SKM-1 treated with dmso at 0.1 percent for 144 hours (cell line): Measurements from ENCODE around the gene COL4A2.

Source experiments
- DNase-seq: peaks from one replicate; lab custom pipeline; 2025; ENCODE audit not compliant: unreplicated experiment; lab: John Stamatoyannopoulos, UW

COL4A2 gene

DNA sequence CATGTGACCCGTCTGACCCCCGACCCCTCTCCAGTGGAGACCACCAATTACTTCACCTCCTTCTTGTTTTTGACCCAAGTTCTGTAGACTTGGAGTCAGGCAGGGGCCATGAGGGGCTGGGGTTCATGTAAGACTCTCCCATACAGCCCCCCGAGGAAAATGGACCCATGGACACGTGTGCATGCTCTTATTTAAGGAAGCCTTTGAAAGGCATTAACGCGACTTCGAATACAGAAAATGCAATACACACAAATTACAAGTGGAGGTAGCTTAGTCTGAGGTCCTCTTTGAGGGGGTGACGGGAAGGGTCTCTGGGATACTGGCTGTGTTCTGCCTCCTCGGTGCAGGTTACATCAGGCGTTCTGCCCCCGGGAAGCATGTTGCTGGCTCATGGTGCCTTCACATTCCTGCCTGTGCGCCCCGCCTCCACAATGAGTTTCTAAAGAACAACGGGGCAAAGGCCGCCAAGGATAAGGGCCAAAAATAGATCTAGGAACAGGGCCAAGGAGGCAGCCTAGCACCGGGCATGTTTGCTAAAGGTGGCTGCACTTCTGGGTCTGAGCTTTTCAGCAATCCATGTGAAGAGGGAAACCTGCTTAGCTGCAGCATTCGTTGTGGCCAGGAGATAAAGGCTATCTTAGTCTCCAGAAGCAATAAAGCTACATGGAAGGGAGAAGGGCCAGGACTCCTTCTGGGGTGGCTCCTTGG is 199.9 kb downstream of the COL4A2 start:
- no peak for DNase-seq

DNA sequence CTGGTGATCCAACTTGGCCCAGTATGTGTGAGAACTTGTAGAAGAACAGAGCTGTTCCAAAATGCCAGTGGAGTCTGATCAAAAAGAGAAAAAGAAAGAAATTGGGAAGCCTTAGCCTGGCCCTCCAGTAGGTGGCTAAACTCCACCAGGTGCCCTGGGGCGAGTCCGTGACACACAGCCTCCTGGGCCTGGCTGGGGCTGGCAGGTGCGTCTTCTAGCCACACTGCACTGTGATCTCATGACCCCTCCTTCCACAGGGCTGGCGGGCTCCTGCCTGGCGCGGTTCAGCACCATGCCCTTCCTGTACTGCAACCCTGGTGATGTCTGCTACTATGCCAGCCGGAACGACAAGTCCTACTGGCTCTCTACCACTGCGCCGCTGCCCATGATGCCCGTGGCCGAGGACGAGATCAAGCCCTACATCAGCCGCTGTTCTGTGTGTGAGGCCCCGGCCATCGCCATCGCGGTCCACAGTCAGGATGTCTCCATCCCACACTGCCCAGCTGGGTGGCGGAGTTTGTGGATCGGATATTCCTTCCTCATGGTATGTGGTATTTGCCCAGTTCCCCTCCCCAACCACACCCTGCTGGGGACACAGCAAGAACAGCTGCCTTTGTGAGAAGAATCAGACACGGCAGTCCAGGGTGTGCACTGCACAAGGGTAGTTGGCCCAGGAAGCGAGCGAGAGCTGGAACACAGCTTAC is 200.7 kb downstream of the COL4A2 start:
- no peak for DNase-seq

DNA sequence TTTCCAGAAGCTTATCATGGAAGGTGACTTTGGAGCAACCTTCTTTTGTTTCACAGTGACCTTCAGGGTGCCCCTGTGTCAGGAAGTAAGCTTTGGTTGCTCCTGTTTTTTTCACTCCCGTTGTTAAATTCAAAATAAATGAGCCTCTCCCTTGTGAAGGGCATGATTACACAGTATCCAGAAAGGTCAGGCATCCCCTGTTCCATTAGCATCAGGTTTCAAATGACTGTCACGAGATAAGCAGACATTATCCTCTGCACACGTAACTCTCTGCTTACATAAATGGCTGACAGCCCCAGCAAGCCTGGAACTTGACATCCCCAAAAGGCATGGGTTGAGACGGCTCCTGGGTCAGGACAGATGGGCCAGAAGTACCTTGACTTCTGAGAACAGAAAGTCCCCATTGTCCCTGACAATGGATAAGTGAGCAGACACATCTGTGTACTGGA is 202.4 kb downstream of the COL4A2 start:
- DNase-seq = no peak

DNA sequence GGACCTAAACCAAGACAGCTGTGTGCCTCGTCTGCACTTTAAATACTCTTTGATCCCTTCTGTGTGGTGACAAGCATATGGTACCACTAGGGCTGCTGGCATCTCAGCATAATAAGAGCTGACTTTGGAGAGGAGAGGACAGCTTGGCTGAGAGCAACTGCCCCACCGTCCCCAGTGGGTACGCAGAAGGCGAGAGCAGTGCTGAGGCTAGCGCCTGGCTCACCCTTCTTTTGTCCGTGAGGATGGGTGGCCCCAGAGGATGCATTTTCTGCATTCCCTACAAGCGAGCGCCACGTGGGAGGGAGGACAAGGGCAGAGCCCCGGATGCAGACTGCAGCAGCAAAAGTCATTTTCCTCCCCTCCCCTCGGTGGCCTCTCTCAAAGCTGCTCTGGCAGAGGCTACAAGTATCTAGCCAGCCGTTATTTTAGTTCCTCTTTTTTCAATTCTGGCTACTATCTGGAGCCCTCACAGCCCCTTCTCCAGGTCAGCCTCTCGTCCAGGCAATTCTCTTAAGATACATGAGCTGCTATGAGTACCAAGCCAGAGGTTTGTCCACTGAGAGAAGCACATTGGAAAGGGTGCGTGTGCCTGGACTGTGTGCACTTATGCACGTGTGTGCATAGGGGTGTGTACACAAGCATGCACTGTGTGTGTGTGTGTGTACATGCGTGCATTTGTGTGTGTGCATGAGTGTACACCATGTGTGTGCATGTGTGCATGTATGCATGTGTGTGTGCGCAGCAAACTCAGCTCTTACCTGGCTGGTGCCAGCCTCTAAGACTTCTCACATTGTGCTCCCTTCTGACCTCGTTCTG is 203.1 kb downstream of the COL4A2 start:
- peak; percentile 84 for DNase-seq

DNA sequence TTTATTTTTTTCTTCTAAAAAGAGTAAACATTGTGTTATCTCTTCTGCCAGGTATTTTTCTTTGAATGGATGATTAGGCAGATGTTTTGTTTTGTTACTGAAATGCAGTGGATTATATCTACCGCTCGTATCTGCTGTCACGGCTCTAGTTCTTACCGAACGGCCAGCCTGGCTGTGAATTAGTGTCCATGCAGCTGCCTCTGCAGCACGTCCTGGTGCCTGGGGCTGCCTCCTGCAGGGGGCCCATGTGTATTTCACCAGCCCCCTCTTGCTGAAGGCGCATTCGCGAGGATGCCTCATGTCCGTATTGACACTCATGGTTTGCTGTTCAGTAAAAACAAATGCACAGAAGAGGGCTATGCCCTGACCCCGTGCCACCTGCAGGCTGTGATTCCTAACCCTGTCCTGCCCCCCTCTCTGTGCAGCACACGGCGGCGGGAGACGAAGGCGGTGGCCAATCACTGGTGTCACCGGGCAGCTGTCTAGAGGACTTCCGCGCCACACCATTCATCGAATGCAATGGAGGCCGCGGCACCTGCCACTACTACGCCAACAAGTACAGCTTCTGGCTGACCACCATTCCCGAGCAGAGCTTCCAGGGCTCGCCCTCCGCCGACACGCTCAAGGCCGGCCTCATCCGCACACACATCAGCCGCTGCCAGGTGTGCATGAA is 204.6 kb downstream of the COL4A2 start:
- no peak for DNase-seq

DNA sequence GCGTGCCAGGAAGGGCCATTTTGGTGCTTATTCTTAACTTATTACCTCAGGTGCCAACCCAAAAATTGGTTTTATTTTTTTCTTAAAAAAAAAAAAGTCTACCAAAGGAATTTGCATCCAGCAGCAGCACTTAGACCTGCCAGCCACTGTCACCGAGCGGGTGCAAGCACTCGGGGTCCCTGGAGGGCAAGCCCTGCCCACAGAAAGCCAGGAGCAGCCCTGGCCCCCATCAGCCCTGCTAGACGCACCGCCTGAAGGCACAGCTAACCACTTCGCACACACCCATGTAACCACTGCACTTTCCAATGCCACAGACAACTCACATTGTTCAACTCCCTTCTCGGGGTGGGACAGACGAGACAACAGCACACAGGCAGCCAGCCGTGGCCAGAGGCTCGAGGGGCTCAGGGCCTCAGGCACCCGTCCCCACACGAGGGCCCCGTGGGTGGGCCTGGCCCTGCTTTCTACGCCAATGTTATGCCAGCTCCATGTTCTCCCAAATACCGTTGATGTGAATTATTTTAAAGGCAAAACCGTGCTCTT is 205.2 kb downstream of the COL4A2 start:
- no peak for DNase-seq

DNA sequence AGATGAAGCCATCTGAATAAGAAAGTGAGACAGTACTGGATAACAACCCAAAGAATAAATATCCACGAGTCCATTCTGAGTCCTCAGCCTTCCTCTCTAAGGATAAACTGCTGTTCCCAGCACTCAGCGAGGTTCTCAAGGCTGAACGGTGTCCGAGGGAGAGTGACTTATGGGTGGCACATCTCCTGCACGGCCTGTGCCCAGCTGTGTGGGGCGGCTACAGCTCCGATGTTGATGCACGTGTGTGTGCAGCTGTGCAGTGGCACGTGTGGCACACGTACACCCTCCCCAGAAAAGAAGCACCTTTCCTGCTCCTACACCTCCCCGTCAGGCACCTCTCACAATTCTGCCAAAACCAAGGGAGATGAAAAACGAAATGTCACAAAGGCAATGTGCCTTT is 209.4 kb downstream of the COL4A2 start:
- DNase-seq = no peak

DNA sequence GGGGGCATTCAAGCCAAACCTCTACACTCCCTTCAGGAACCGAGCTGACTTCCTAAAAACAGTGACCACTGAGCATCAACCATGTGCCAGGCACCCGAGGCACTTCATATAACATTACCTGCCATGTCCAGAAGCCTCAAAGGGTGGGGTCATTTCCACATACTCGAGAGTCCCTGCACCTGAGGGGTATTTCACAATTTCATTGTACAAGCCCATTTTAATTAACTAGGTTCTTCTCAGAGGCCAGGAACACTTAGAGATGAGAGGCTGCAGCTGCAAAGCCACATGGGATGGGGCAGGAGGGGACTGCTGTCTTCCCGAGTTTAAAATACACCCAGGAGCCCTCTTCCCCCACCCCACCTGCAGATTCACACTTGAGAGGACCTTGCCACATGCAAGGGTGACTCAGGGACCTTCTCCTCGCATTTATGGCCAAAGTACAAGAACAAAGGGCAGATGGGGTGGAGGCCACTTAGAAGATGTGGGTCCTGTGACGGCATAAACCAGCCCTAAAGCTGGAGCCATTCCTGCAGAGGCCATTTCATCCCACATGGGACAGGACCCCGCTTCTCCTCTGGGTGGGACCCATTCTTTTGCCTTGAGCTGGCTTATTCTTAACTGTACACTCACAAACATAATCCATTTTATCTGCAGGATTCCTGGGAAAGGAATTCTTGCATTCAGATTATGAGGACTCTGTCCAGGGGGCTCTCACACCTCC is 210.6 kb downstream of the COL4A2 start:
- DNase-seq = no peak

DNA sequence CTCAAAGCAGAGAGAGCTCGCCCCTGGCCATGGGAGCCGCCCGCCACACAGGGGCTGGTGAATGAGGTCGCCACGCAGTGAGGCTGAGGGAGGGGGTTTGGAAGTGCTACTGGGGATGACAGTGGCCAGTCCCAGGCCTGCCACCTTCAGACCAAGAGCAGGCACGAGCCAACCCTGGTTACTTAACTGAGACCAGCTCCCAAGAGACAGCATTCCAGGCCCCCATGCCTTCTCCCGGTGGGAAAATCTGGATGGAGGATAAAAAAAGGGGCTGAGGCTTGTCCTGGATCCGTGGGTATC is 211.1 kb downstream of the COL4A2 start:
- no peak for DNase-seq

DNA sequence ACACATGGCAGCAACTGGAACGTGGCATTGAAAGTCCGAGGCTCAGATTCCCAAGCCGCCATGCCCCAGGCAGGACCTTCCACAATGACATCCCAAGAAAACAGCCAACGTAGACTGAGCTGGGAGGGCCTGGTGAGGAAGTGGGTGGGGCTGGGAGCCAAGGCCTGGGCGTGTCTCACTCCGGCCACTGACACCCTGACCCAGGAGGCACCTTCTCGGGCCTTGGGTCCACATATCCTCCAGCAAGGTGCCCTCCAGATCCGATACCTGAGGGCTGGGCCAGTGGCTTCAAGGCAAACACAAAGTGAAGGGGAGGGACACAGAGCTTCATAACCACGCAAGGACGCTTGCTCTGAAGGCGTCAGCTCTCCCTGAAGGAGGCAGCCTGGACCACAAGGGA is 211.5 kb downstream of the COL4A2 start:
- no peak for DNase-seq

DNA sequence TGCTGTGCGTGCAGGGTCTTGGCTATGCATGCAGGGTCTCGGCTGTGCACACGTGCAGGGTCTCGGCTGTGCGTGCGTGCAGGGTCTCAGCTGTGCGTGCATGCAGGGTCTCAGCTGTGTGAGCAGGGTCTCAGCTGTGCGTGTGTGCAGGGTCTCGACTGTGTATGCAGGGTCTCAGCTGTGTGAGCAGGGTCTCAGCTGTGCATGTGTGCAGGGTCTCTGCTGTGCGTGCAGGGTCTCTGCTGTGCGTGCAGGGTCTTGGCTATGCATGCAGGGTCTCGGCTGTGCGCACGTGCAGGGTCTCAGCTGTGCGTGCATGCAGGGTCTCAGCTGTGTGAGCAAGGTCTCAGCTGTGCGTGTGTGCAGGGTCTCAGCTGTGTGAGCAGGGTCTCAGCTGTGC is 212.0 kb downstream of the COL4A2 start:
- DNase-seq = no peak

DNA sequence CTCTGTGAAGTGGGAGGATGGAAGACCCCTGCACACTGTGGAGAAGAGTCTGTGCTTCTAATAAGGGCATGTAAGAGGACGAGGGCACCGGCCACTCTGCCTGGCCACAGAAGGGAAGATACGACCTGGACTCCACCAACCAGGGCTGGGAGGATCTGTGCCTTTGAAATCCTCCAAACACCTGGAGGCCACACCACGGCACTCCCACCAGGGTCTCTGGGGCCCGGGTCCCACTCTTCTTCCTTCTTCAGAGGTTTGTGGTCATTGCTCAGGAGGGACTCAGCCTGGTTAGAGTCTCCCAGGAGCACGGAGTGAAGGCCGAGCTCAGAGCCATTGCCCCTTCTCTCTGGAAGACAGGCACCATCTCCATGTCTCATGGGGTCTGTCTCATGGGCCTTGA is 212.4 kb downstream of the COL4A2 start:
- DNase-seq = no peak

DNA sequence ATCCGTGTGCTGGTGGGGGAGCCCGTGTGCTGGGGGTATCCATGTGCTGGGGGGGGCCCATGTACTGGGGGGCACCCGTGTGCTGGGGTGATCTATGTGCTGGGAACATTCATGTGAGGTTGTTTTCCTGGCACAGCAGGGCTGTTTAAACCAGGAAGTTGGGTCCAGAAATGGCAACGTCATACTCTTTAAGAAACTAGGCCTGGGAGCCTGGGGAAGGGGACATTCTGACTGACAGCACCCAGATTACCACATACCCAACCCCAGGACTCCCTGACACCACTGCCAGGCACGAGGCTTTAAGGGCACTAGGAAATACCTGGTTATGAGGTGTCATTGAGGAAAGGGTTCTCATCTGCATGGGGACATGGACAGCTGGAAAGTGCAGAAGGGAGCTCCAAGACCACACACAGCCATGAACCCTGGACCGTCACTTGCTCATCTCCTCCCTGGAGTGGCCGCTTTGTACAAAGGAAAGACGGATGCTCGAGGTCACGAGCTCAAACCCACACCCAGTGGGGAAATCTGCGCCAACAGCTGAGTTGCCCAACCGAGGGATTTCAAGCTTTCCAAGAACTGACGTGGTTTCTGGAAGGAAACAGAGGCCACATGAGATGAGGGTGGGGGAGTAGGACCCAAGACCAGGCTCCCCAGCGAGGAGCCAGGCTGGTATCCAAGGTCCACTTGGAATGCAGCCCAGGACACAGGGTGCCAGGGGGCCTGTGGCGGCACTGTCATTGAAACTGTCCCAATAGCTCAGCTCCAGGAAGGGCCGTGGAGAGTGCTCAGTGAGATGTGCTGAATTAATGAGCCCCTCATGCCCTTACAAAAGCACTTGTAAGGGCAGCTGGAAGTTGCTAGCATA is 213.6 kb downstream of the COL4A2 start:
- peak; percentile 77 for DNase-seq

DNA sequence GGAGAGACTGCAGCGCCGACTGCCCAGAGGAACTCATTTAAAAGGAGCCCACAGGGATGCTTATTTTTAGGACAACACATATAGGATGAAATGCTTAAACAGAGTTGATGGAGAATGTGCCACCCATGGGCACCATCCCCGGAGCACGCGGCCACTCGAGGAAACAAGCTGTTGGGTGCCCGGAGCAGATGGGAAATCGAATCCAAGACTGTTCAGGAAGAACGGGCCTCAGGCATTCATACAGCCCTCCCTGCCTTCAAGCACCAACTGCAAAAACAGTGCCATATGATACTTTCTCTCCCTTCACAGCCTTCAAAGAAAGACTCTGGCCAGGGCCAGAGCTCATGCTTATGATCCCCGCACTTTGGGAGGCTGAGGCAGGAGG is 214.2 kb downstream of the COL4A2 start:
- DNase-seq = no peak

DNA sequence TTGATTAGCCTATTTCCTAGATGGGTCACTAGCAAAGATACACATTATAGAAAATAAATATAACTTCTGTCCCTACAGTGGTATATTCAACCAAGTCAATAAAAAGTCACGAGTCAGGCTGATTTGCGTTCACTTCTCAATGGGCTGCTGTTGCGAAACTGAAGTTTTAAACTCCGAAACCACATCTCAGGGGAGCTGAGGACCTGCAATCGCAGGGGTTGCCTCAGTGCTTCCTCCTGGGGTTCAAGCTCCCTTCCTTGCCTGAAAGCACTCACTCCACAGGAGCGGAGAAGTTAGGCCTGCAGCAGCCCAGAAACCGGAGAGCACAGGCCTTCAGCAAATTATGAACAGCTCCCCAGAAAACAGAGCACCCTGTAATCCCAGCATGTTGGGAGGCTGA is 214.9 kb downstream of the COL4A2 start:
- peak; percentile 91 for DNase-seq

DNA sequence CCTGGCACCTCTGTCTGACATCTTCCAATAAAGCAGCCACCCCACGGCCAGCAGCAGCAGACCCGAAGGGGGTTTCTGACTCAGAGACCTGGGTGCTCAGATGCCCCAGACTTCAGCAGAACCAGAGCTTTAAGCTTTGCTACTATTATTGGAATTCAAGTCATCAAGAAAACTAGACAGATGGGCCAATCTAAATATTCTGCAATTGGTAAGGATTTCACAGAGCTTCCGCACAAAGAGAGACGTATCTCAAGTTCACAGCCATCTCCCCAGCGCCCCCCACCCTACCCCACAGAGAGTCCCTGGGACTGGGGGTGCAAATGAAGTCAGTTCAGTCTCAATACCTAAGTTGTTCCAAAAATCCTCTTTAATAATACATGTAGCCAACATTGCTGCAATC is 215.6 kb downstream of the COL4A2 start:
- no peak for DNase-seq

DNA sequence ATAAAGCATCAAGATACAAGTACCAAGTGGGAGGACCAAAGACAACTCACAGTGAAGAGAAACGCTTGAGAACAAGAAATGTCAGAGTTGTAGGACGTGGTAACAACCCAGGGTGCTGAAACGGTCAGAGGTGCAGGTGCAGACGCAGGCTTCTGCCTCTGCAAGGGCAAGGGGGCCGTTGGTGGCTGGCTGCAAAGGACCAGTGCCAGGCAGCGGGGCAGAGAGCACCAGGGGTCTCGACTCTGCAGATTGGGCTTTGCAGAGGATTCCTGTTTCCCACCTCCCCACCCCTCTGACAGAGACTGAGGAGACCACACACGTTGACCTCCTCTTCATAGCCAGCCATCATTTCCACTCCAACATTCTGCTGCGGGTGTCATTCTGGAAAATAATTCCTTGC is 216.1 kb downstream of the COL4A2 start:
- DNase-seq = no peak

DNA sequence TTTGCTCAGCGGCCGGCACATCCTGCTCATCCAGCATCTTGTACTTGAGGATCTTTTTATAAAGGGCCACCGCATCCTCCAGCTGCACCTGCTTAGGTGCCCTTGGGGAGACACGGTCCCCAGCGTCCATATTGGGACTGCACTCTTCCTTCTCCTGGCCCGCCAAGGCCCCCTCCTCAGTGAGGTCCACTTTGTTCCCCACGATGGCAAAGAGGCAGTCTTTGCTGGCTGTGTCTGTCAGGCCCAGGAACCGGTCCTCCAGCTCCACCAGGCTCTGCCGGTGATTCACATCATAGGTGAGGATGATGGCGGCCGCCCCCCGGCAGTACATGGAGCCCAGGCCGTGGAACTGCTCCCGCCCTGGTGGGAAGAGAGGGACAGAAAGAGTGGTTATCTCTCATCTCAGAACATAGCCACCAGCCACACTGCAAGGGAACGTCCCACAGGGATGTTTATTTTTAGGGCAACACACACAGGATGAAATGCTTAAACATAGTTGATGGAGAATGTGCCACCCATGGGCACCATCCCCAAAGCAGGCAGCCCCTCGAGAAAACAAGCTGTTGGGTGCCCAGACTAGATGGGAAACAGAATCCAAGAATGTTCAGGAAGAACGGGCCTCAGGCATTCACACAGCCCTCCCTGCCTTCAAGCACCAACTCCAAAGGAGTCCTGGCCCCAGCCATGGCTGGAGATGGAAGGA is 216.9 kb downstream of the COL4A2 start:
- no peak for DNase-seq
